Measurements from ENCODE around the gene BCORL1. TPM values are rescaled to one million over a fixed set of nuclear protein-coding genes. Genes with fewer than 3 reads are reported as not detected.

Gene BCORL1
- total RNA-seq, 1 donor from 2014 or later = 22.9 TPM

DNA sequence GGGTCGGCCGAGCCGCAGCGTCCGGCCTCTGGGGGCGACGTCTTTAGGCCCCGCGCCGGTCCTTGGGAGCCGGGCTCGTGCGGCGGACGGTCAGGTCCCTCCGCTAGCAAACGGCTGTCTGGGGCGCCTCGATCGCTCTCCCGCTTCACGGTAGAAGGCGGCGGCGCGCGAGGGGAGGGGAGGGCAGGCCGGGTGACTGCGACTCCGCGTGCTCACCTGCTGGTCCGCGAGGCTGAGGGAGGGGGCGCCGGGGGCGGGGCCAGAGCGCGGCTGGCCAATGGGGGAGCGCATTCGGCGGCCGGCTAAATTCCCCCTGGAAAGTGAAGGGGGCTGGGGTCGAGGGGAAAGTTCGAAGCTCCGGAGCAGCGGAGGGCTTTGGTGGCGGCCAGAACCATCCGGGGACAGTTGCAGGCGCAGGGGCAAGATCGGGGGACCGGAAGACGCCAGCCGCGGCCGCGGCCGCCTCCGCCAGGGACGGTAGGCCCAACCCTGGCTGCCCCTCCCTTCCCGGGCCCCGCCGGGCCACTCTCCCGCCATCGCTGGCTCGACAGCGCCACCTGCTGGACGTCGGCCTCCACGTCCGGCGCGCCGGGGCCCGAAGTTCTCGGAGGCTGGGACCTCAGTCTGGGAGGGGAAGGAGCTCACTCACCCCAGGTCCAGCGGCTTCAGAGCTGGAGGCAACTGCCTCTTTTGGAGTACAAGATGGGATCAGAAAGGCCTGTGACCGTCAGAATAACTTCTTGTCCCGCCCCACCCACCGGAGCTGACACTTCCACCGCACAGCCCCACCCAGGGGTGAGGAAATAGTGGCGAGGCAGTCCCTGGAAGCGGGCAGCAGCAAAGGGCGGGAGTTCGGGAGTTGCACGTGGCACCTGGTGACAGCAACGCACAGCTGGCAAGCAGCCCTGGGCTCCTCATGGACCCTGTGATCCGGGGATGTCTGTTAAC lies 78.0 kb downstream of the BCORL1 start:
- H3K9me3 Mint-ChIP-seq (ENCODE audit: unreplicated experiment) = no peaks in the 10 kb centered on the region
- H3K27ac Mint-ChIP-seq (ENCODE audit: unreplicated experiment) = peak overlapping the region; percentile 77
- peak overlapping the region; percentile 76 for H3K4me3 Mint-ChIP-seq (ENCODE audit: unreplicated experiment)
- peaks cover 6% of the 10 kb centered on the region for H3K4me1 Mint-ChIP-seq (ENCODE audit: unreplicated experiment)
- DNase-seq (ENCODE audit: extremely low spot score, unreplicated experiment) = peak; percentile 94
- no peaks in the 10 kb centered on the region for H3K27me3 Mint-ChIP-seq (ENCODE audit: unreplicated experiment)
- peak; percentile 89 for TF ChIP-seq CTCF (IDR thresholded peaks at IDR 0.05)
- peaks cover 8% of the 10 kb centered on the region for H3K36me3 Mint-ChIP-seq (ENCODE audit: unreplicated experiment)

GRCh38 chrX:130066975-130067615 lies 84.7 kb downstream of the BCORL1 start:
- H3K4me1 Mint-ChIP-seq (ENCODE audit: unreplicated experiment) = no peaks in the 10 kb centered on the region

GRCh38 chrX:130071611-130072344 lies 89.3 kb downstream of the BCORL1 start:
- H3K36me3 Mint-ChIP-seq (ENCODE audit: unreplicated experiment) = peaks cover 13% of the 10 kb centered on the region
- no peak overlapping the region for H3K27ac Mint-ChIP-seq (ENCODE audit: unreplicated experiment)
- TF ChIP-seq CTCF (IDR thresholded peaks at IDR 0.05) = no peak
- no peaks in the 10 kb centered on the region for H3K27me3 Mint-ChIP-seq (ENCODE audit: unreplicated experiment)
- DNase-seq (ENCODE audit: extremely low spot score, unreplicated experiment) = no peak
- no peaks in the 10 kb centered on the region for H3K4me1 Mint-ChIP-seq (ENCODE audit: unreplicated experiment)
- H3K9me3 Mint-ChIP-seq (ENCODE audit: unreplicated experiment) = no peaks in the 10 kb centered on the region
- H3K4me3 Mint-ChIP-seq (ENCODE audit: unreplicated experiment) = no peak overlapping the region

More at GRCh38 chrX:130066975-130067615, 84.7 kb downstream of the BCORL1 start:
- no peak for TF ChIP-seq CTCF (IDR thresholded peaks at IDR 0.05)
- Mint-ChIP-seq H3K27me3 (ENCODE audit: unreplicated experiment) (no peaks in the 10 kb centered on the region), H3K36me3 (ENCODE audit: unreplicated experiment) (peaks cover 18% of the 10 kb centered on the region), H3K27ac (ENCODE audit: unreplicated experiment) (peak overlapping the region; percentile 40), H3K4me3 (ENCODE audit: unreplicated experiment) (no peak overlapping the region), H3K9me3 (ENCODE audit: unreplicated experiment) (no peaks in the 10 kb centered on the region)
- DNase-seq (ENCODE audit: extremely low spot score, unreplicated experiment) = no peak

DNA sequence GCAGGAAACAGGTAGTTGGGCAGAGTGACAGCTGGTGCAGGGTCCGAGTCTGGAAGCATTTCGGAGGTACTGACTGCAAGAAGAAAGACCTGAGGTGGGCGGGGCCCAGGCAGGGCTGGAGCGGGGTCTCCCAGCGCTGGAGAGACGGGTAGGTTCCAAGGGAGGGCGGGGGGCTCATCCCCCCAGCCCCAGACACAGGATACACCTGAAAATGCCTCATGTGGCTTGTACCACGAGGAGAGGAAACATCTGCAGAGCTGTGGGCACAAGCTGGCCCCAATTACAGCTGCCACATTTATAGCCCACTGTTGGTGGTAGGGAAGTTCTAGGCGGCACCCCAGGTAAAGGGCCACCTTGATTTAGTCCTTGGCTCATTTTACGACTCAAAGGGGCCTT lies 89.9 kb downstream of the BCORL1 start:
- no peaks in the 10 kb centered on the region for H3K27me3 Mint-ChIP-seq (ENCODE audit: unreplicated experiment)
- no peak for DNase-seq (ENCODE audit: extremely low spot score, unreplicated experiment)
- no peak overlapping the region for H3K4me3 Mint-ChIP-seq (ENCODE audit: unreplicated experiment)
- no peak overlapping the region for H3K27ac Mint-ChIP-seq (ENCODE audit: unreplicated experiment)
- no peaks in the 10 kb centered on the region for H3K4me1 Mint-ChIP-seq (ENCODE audit: unreplicated experiment)
- H3K9me3 Mint-ChIP-seq (ENCODE audit: unreplicated experiment) = no peaks in the 10 kb centered on the region
- peaks cover 11% of the 10 kb centered on the region for H3K36me3 Mint-ChIP-seq (ENCODE audit: unreplicated experiment)
- no peak for TF ChIP-seq CTCF (IDR thresholded peaks at IDR 0.05)
